ENCODE measurements around the gene HHIPL2. TPM values are rescaled to one million over a fixed set of nuclear protein-coding genes. Genes with fewer than 3 reads are reported as not detected.

Gene HHIPL2
- total RNA-seq, 1 donor from 2014 or later: 1.3 TPM

GRCh38 chr1:222570837-222571236 is 22.9 kb upstream of the HHIPL2 start:
- H3K27ac Mint-ChIP-seq: no peak overlapping the region
- no peak overlapping the region for H3K4me3 Mint-ChIP-seq
- no peaks in the 10 kb centered on the region for H3K4me1 Mint-ChIP-seq
- H3K36me3 Mint-ChIP-seq: peaks cover 74% of the 10 kb centered on the region
- DNase-seq (ENCODE audit: low spot score in 2 of 2, unreplicated experiment in 2 of 2): no peak
- no peaks in the 10 kb centered on the region for H3K27me3 Mint-ChIP-seq (ENCODE audit: low read depth)
- no peak for TF ChIP-seq CTCF (IDR thresholded peaks at IDR 0.05; ENCODE audit: unreplicated experiment)
- peaks cover 13% of the 10 kb centered on the region for H3K9me3 Mint-ChIP-seq

- no peak overlapping the region for H3K27ac Mint-ChIP-seq
- peaks cover 25% of the 10 kb centered on the region for H3K36me3 Mint-ChIP-seq
- H3K4me1 Mint-ChIP-seq: peaks cover 8% of the 10 kb centered on the region
- H3K9me3 Mint-ChIP-seq: no peaks in the 10 kb centered on the region
- TF ChIP-seq CTCF (IDR thresholded peaks at IDR 0.05; ENCODE audit: unreplicated experiment): no peak
- DNase-seq (ENCODE audit: low spot score in 2 of 2, unreplicated experiment in 2 of 2): no peak
- no peak overlapping the region for H3K4me3 Mint-ChIP-seq
- no peaks in the 10 kb centered on the region for H3K27me3 Mint-ChIP-seq (ENCODE audit: low read depth)
These were observed 13.8 kb upstream of the HHIPL2 start for GRCh38 chr1:222561656-222562055.

- Mint-ChIP-seq H3K9me3 (no peaks in the 10 kb centered on the region), H3K4me3 (no peak overlapping the region), H3K4me1 (no peaks in the 10 kb centered on the region), H3K27ac (no peak overlapping the region), H3K27me3 (ENCODE audit: low read depth) (no peaks in the 10 kb centered on the region), H3K36me3 (peaks cover 20% of the 10 kb centered on the region)
- no peak for DNase-seq (ENCODE audit: low spot score in 2 of 2, unreplicated experiment in 2 of 2)
- TF ChIP-seq CTCF (IDR thresholded peaks at IDR 0.05; ENCODE audit: unreplicated experiment): no peak
These were observed 9.7 kb upstream of the HHIPL2 start for GRCh38 chr1:222557574-222557973.

GRCh38 chr1:222557148-222557547 is 9.2 kb upstream of the HHIPL2 start:
- H3K27ac Mint-ChIP-seq: no peak overlapping the region

GRCh38 chr1:222555992-222556615 is 8.2 kb upstream of the HHIPL2 start:
- no peak overlapping the region for H3K4me3 Mint-ChIP-seq
- peaks cover 15% of the 10 kb centered on the region for H3K36me3 Mint-ChIP-seq
- H3K9me3 Mint-ChIP-seq: no peaks in the 10 kb centered on the region
- no peak overlapping the region for H3K27ac Mint-ChIP-seq
- H3K4me1 Mint-ChIP-seq: no peaks in the 10 kb centered on the region
- TF ChIP-seq CTCF (IDR thresholded peaks at IDR 0.05; ENCODE audit: unreplicated experiment): no peak
- no peak for DNase-seq (ENCODE audit: low spot score in 2 of 2, unreplicated experiment in 2 of 2)
- no peaks in the 10 kb centered on the region for H3K27me3 Mint-ChIP-seq (ENCODE audit: low read depth)

More at GRCh38 chr1:222557148-222557547, 9.2 kb upstream of the HHIPL2 start:
- Mint-ChIP-seq H3K4me1 (no peaks in the 10 kb centered on the region), H3K4me3 (no peak overlapping the region), H3K9me3 (no peaks in the 10 kb centered on the region), H3K27me3 (ENCODE audit: low read depth) (no peaks in the 10 kb centered on the region), H3K36me3 (peaks cover 18% of the 10 kb centered on the region)
- DNase-seq (ENCODE audit: low spot score in 2 of 2, unreplicated experiment in 2 of 2): no peak
- no peak for TF ChIP-seq CTCF (IDR thresholded peaks at IDR 0.05; ENCODE audit: unreplicated experiment)

- Mint-ChIP-seq H3K27ac (no peak overlapping the region), H3K27me3 (ENCODE audit: low read depth) (no peaks in the 10 kb centered on the region), H3K36me3 (peaks cover 10% of the 10 kb centered on the region), H3K4me3 (no peak overlapping the region), H3K9me3 (no peaks in the 10 kb centered on the region), H3K4me1 (no peaks in the 10 kb centered on the region)
- TF ChIP-seq CTCF (IDR thresholded peaks at IDR 0.05; ENCODE audit: unreplicated experiment): no peak
- DNase-seq (ENCODE audit: low spot score in 2 of 2, unreplicated experiment in 2 of 2): no peak
These were observed 6.3 kb upstream of the HHIPL2 start for GRCh38 chr1:222554177-222554576.
